Hepatic stellate cell (primary cell): ENCODE data around the gene KANSL1.
"Not testable (repeated sequence)": the region's sequence is repeated elsewhere in the genome, so short reads cannot be mapped to it uniquely, and the experiment has no call there.

Source experiments
- DNase-seq: peaks from one replicate; pipeline ENCODE4 v3.0.0; 2011; ENCODE audit warnings: low spot score

KANSL1 gene

GRCh38 chr17:46193626-46194392 is 580 bp upstream of the KANSL1 start:
- DNase-seq = peak; percentile 97

- peak; percentile 70 for DNase-seq
Measured at GRCh38 chr17:46192439-46193150, 634 bp downstream of the KANSL1 start.

GRCh38 chr17:46192189-46192438 is 1.1 kb downstream of the KANSL1 start:
- no peak for DNase-seq

- DNase-seq = peak; percentile 67
Measured at GRCh38 chr17:46191322-46192188, 1.7 kb downstream of the KANSL1 start.

GRCh38 chr17:46190763-46191162 is 2.5 kb downstream of the KANSL1 start:
- DNase-seq = no peak

- not testable (repeated sequence) for DNase-seq
Measured at GRCh38 chr17:46186827-46187235, 6.4 kb downstream of the KANSL1 start.

- DNase-seq = no peak
Measured at GRCh38 chr17:46184696-46185095, 8.5 kb downstream of the KANSL1 start.

- not testable (repeated sequence) for DNase-seq
Measured at GRCh38 chr17:46183383-46183782, 9.8 kb downstream of the KANSL1 start.

- no peak for DNase-seq
Measured at GRCh38 chr17:46182961-46183360, 10.3 kb downstream of the KANSL1 start.

GRCh38 chr17:46181940-46182339 is 11.3 kb downstream of the KANSL1 start:
- no peak for DNase-seq

GRCh38 chr17:46181316-46181715 is 11.9 kb downstream of the KANSL1 start:
- DNase-seq = not testable (repeated sequence)

GRCh38 chr17:46180892-46181274 is 12.3 kb downstream of the KANSL1 start:
- no peak for DNase-seq

- not testable (repeated sequence) for DNase-seq
Measured at GRCh38 chr17:46180185-46180891, 12.9 kb downstream of the KANSL1 start.

- no peak for DNase-seq
Measured at GRCh38 chr17:46179375-46179999, 13.7 kb downstream of the KANSL1 start.

GRCh38 chr17:46178550-46179214 is 14.5 kb downstream of the KANSL1 start:
- no peak for DNase-seq

GRCh38 chr17:46176975-46177374 is 16.3 kb downstream of the KANSL1 start:
- DNase-seq = no peak

- DNase-seq = no peak
Measured at GRCh38 chr17:46175891-46176290, 17.3 kb downstream of the KANSL1 start.

GRCh38 chr17:46173153-46173552 is 20.1 kb downstream of the KANSL1 start:
- no peak for DNase-seq

- DNase-seq = no peak
Measured at GRCh38 chr17:46171939-46172338, 21.3 kb downstream of the KANSL1 start.

GRCh38 chr17:46170639-46171429 is 22.4 kb downstream of the KANSL1 start:
- DNase-seq = no peak
